CD14-positive monocyte (primary cell): ENCODE data around the gene CMTM8. TPM values are rescaled to one million over a fixed set of nuclear protein-coding genes. Genes with fewer than 3 reads are reported as not detected.

Experiments used
- DNase-seq, 3 donors: peaks; one replicate each; pipeline ENCODE4 v3.0.0-alpha.2; 2011 to 2022
- H2AFZ ChIP-seq: 2 replicates; pipeline ENCODE4 v1.6.0; 2012; ENCODE audit warnings: mild to moderate bottlenecking, low read depth, low read length, inconsistent platforms; ENCODE audit not compliant: insufficient read depth, poor library complexity, severe bottlenecking
- H3K27ac ChIP-seq, 2 donors: 1 replicate in 1 of 2; 2 replicates in 1 of 2; pipeline ENCODE4 v1.5.1; 2012 to 2013; ENCODE audit warnings: low read length in 2 of 2, control low read depth in 1 of 2, inconsistent platforms in 1 of 2, low read depth in 1 of 2, mild to moderate bottlenecking in 1 of 2
- H3K27me3 ChIP-seq, 2 donors: one replicate each; pipeline versions ENCODE4 v1.6.0 to v1.6.1; 2011 to 2013; ENCODE audit warnings: low read length in 2 of 2; ENCODE audit not compliant: control insufficient read depth in 2 of 2, insufficient read depth in 2 of 2
- H3K36me3 ChIP-seq, 2 donors: replicated peaks in 1 of 2; 1 replicate in 1 of 2; 2 replicates in 1 of 2; pipeline versions ENCODE4 v1.5.1 to v1.6.1; 2012 to 2013; ENCODE audit warnings: low read length in 2 of 2, control low read depth in 1 of 2, inconsistent platforms in 1 of 2, mild to moderate bottlenecking in 1 of 2; ENCODE audit not compliant: insufficient read depth in 2 of 2, control insufficient read depth in 1 of 2
- H3K4me1 ChIP-seq, 2 donors: 1 replicate in 1 of 2; 2 replicates in 1 of 2; pipeline versions ENCODE4 v1.5.1 to v1.6.1; 2012 to 2013; ENCODE audit warnings: low read length in 2 of 2, control low read depth in 1 of 2, inconsistent platforms in 1 of 2, mild to moderate bottlenecking in 1 of 2, moderate library complexity in 1 of 2; ENCODE audit not compliant: insufficient read depth in 2 of 2, control insufficient read depth in 1 of 2
- H3K4me2 ChIP-seq: replicated peaks from 2 replicates; pipeline ENCODE3; 2012; ENCODE audit warnings: low read length, moderate library complexity, mild to moderate bottlenecking; ENCODE audit not compliant: poor library complexity, severe bottlenecking; ENCODE audit errors: extremely low read depth
- H3K4me3 ChIP-seq, 3 experiments: fragments of 200-600 bp in 1 of 3; sonication (generic) in 1 of 3; replicated peaks in 1 of 3; 1 replicate in 2 of 3; 2 replicates in 1 of 3; pipeline ENCODE4 v1.5.1; 2011 to 2013; ENCODE audit warnings: low read length in 3 of 3, mild to moderate bottlenecking in 3 of 3, control low read depth in 2 of 3, low read depth in 2 of 3, inconsistent platforms in 1 of 3, moderate library complexity in 1 of 3
- H3K79me2 ChIP-seq: 2 replicates; pipeline ENCODE4 v1.6.0; 2012; ENCODE audit warnings: mild to moderate bottlenecking, control low read depth, inconsistent platforms, low read length, moderate library complexity; ENCODE audit not compliant: insufficient read depth
- H3K9ac ChIP-seq: 2 replicates; pipeline ENCODE4 v1.6.0; 2017; ENCODE audit warnings: low read length, mild to moderate bottlenecking; ENCODE audit not compliant: insufficient read depth, poor library complexity, severe bottlenecking
- H3K9me3 ChIP-seq, 2 donors: replicated peaks in 1 of 2; 1 replicate in 1 of 2; 2 replicates in 1 of 2; pipeline versions ENCODE4 v1.5.1 to v1.6.1; 2012 to 2013; ENCODE audit warnings: low read length in 2 of 2, control low read depth in 1 of 2; ENCODE audit not compliant: control insufficient read depth in 1 of 2, insufficient read depth in 1 of 2
- H4K20me1 ChIP-seq: 2 replicates; pipeline ENCODE4 v1.6.0; 2012; ENCODE audit warnings: mild to moderate bottlenecking, low read length, control low read depth, moderate library complexity; ENCODE audit not compliant: insufficient read depth
- H3K27ac Mint-ChIP-seq, 7 donors: one replicate each; pipeline ENCODE4 v1.8.0; 2020; ENCODE audit warnings: mild to moderate bottlenecking in 7 of 7, mixed read lengths in 7 of 7, moderate library complexity in 6 of 7, inconsistent platforms in 2 of 7
- H3K27me3 Mint-ChIP-seq, 3 donors: one replicate each; pipeline ENCODE4 v1.8.0; 2021 to 2022; ENCODE audit warnings: low read depth in 3 of 3, mild to moderate bottlenecking in 3 of 3, mixed read lengths in 3 of 3, moderate library complexity in 3 of 3, inconsistent platforms in 1 of 3
- H3K36me3 Mint-ChIP-seq, 2 donors: one replicate each; pipeline ENCODE4 v1.8.0; 2020; ENCODE audit warnings: mixed read lengths in 2 of 2, inconsistent platforms in 1 of 2, mild to moderate bottlenecking in 1 of 2
- H3K4me1 Mint-ChIP-seq: one replicate; pipeline ENCODE4 v1.8.0; 2020; ENCODE audit warnings: mild to moderate bottlenecking, mixed read lengths
- H3K4me3 Mint-ChIP-seq, 2 donors: one replicate each; pipeline ENCODE4 v1.8.0; 2020; ENCODE audit warnings: mild to moderate bottlenecking in 2 of 2, mixed read lengths in 2 of 2, moderate library complexity in 1 of 2
- H3K9me3 Mint-ChIP-seq, 7 donors: one replicate each; pipeline ENCODE4 v1.8.0; 2020 to 2022; ENCODE audit warnings: mixed read lengths in 7 of 7, mild to moderate bottlenecking in 6 of 7, moderate library complexity in 6 of 7, inconsistent platforms in 2 of 7
- CTCF ChIP-seq: fragments of 200-600 bp; IDR thresholded peaks from one replicate; pipeline ENCODE4 v1.8.0; 2022; ENCODE audit warnings: antibody characterized with exemption, mild to moderate bottlenecking
- WGBS: methylation state at CpG from one replicate; pipeline ENCODE4 v1.1.5; 2013; ENCODE audit warnings: missing lambda C conversion rate; ENCODE audit not compliant: insufficient coverage; 5-methylcytosine and 5-hydroxymethylcytosine counted together
- intact Hi-C, 2 donors: fragments of 100-400 bp; cut with micrococcal nuclease; formaldehyde crosslinking; loops; one replicate each; pipeline versions ENCODE4 v1.15.0 to v1.15.1; 2023
- polyA plus RNA-seq, 3 donors: library from polyadenylated mRNA; depleted of rRNA in 1 of 3; unstranded in 2 of 3; stranded (reverse) in 1 of 3; fragments of 300-500 nt in 2 of 3; fragments of >200 nt in 1 of 3; fragmentation: Illumina TruSeq in 2 of 3; gene quantifications; 1 replicate in 2 of 3; 2 replicates in 1 of 3; pipeline ENCODE4 v1.2.3, GENCODE V29; 2012 to 2021

CMTM8 gene
- polyA plus RNA-seq, 3 donors, result 0.46 to 2.5 (median 0.94) TPM

DNA sequence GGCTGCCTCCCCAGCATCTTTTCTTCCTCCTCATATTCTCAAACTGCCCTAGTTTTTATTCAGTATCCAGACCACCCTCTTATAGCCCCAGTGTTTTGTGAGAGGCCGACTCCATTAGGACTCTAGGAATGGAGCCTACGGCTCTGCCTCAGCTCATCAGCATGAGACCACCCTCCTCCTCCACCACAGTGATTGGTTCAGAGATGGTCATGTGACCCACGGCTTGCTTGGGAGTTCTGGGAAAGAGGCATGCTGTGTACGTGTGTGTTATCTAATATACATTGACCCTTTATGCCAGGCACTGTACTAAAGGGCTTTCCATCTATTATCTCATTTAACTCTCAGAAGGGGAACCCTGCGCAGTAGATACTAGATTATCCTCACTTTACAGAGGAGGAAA is 135.4 kb downstream of the CMTM8 start:
- no peak for DNase-seq
- Mint-ChIP-seq H3K27me3 (peaks cover 0 to 3% (median 2%) of the 10 kb centered on the region in 3 donors), H3K4me1 (peaks cover 8% of the 10 kb centered on the region), H3K9me3 (no peaks in the 10 kb centered on the region), H3K4me3 (no peak overlapping the region), H3K36me3 (no peaks in the 10 kb centered on the region), H3K27ac (no peak overlapping the region)
- Histone ChIP-seq H3K36me3 (no peaks in the 10 kb centered on the region), H3K27me3 (no peaks in the 10 kb centered on the region), H2AFZ (no peak overlapping the region), H3K4me2 (no peak overlapping the region), H3K9ac (no peak overlapping the region), H3K4me1 (no peaks in the 10 kb centered on the region), H4K20me1 (no peaks in the 10 kb centered on the region), H3K79me2 (no peaks in the 10 kb centered on the region), H3K4me3 (no peak overlapping the region), H3K27ac (no peak overlapping the region), H3K9me3 (no peaks in the 10 kb centered on the region)
- intact Hi-C loops, result loop anchor here in 1 of 2 donors (10.0 kb wide), 2 partner anchors 61 to 291 kb away; no protein-coding TSS in a partner anchor
- 92% methylated on average over 2 of the region's 5 CpGs for WGBS
- TF ChIP-seq CTCF, result no peak

GRCh38 chr3:32374788-32375595 is 136.5 kb downstream of the CMTM8 start:
- Histone ChIP-seq H2AFZ (peak overlapping the region; percentile 17), H3K27me3 (no peaks in the 10 kb centered on the region), H3K36me3 (no peaks in the 10 kb centered on the region), H3K27ac (no peak overlapping the region), H3K79me2 (no peaks in the 10 kb centered on the region), H3K9ac (no peak overlapping the region), H3K4me3 (no peak overlapping the region), H3K9me3 (no peaks in the 10 kb centered on the region), H3K4me2 (no peak overlapping the region), H3K4me1 (peaks cover 3 to 5% of the 10 kb centered on the region in 2 donors), H4K20me1 (no peaks in the 10 kb centered on the region)
- intact Hi-C loops, result loop anchor here in 1 of 2 donors (5.0 to 10.0 kb wide), 3 partner anchors 60 to 290 kb away; no protein-coding TSS in a partner anchor
- TF ChIP-seq CTCF, result peak; percentile 82
- peaks cover 15% of the 10 kb centered on the region for H3K4me1 Mint-ChIP-seq
- no peaks in the 10 kb centered on the region for H3K9me3 Mint-ChIP-seq
- peak; percentile 62 to 75 (median 68) for DNase-seq
- no peaks in the 10 kb centered on the region for H3K36me3 Mint-ChIP-seq
- 78% methylated on average over 5 of the region's 12 CpGs for WGBS
- no peak overlapping the region for H3K4me3 Mint-ChIP-seq
- H3K27ac Mint-ChIP-seq, result peak overlapping the region in 2 of 7 donors; percentile 55 to 70
- H3K27me3 Mint-ChIP-seq, result peaks cover 0 to 3% (median 2%) of the 10 kb centered on the region in 3 donors
